A673 (cell line): ENCODE measurements around the gene RPS2. TPM values are rescaled to one million over a fixed set of nuclear protein-coding genes. Genes with fewer than 3 reads are reported as not detected.

Experiments
- BruUV-seq: library from RNA; stranded (reverse); fragments of 400-500 nt; replicated peaks from 2 replicates; lab custom pipeline; 2021; lab: Mats Ljungman, UMichigan
- CTCF ChIA-PET: fragments of 300-600 bp; sonication (Branson Sonifier 250); formaldehyde crosslinking; loops from one replicate; lab custom pipeline; 2022; ENCODE audit warnings: antibody characterized with exemption; lab: Charles Lee
- POLR2A ChIA-PET: fragments of 300-600 bp; sonication (Branson Sonifier 250); formaldehyde crosslinking; loops from one replicate; lab custom pipeline; 2022; ENCODE audit warnings: antibody characterized with exemption; ENCODE audit not compliant: low non-redundant PET; lab: Charles Lee
- DNase-seq: peaks from one replicate; pipeline ENCODE4 v3.0.0-alpha.2; 2015; ENCODE audit warnings: low spot score
- H3K27ac ChIP-seq: fragments of 200-600 bp; sonication (generic); 2 replicates; pipeline ENCODE4 v1.5.1; 2016; ENCODE audit warnings: mixed run types, low read depth, mild to moderate bottlenecking, mixed read lengths, antibody characterized with exemption, low read length; ENCODE audit not compliant: poor library complexity, severe bottlenecking
- H3K27me3 ChIP-seq: fragments of 200-600 bp; sonication (generic); replicated peaks from 2 replicates; pipeline ENCODE4 v1.6.1; 2017; ENCODE audit warnings: mixed run types, low read depth, mild to moderate bottlenecking, mixed read lengths, antibody characterized with exemption, low read length; ENCODE audit not compliant: insufficient read depth, poor library complexity
- H3K36me3 ChIP-seq: fragments of 200-600 bp; sonication (generic); 2 replicates; pipeline ENCODE4 v1.6.1; 2016; ENCODE audit warnings: mixed run types, mild to moderate bottlenecking, mixed read lengths, antibody characterized with exemption, low read length; ENCODE audit not compliant: insufficient read depth, poor library complexity, severe bottlenecking
- H3K4me1 ChIP-seq: fragments of 200-600 bp; sonication (generic); 2 replicates; pipeline ENCODE4 v1.6.1; 2017; ENCODE audit warnings: mixed run types, mild to moderate bottlenecking, mixed read lengths, antibody characterized with exemption, low read length; ENCODE audit not compliant: insufficient read depth, poor library complexity, severe bottlenecking
- H3K4me3 ChIP-seq: fragments of 200-600 bp; sonication (generic); 2 replicates; pipeline ENCODE4 v1.5.1; 2016; ENCODE audit warnings: low read depth, mixed run types, mild to moderate bottlenecking, mixed read lengths, low read length; ENCODE audit not compliant: poor library complexity, severe bottlenecking
- H3K9me3 ChIP-seq: fragments of 200-600 bp; sonication (generic); 2 replicates; pipeline ENCODE4 v1.6.1; 2016; ENCODE audit warnings: mixed run types, low read depth, mild to moderate bottlenecking, mixed read lengths, antibody characterized with exemption, low read length; ENCODE audit not compliant: poor library complexity, severe bottlenecking
- EZH2 ChIP-seq: fragments of 200-600 bp; sonication (generic); IDR thresholded peaks from 2 replicates; pipeline ENCODE4 v1.6.1; 2017; ENCODE audit warnings: borderline replicate concordance, low read depth, mild to moderate bottlenecking, mixed read lengths, antibody characterized with exemption, low read length; ENCODE audit not compliant: poor library complexity, severe bottlenecking
- intact Hi-C: fragments of 100-400 bp; cut with micrococcal nuclease; formaldehyde crosslinking; loops from one replicate; pipeline ENCODE4 v1.10.0; 2022; ENCODE audit not compliant: unreplicated experiment
- total RNA-seq: library from RNA; stranded (reverse); gene quantifications from 2 replicates; pipeline ENCODE4 v1.2.3, GENCODE V29; 2021
- TF ChIP-seq, protein P1 (sequence below): fragments of 300-800, 200-600 bp; sonication (generic); conservative IDR thresholded peaks from 2 replicates; pipeline ENCODE4 v1.5.1; 2017; ENCODE audit warnings: low read depth, mild to moderate bottlenecking, antibody characterized with exemption, low read length, moderate library complexity, mixed read lengths

RPS2 gene
- total RNA-seq, 1 experiment from 2014 or later: 3,326 TPM

DNA sequence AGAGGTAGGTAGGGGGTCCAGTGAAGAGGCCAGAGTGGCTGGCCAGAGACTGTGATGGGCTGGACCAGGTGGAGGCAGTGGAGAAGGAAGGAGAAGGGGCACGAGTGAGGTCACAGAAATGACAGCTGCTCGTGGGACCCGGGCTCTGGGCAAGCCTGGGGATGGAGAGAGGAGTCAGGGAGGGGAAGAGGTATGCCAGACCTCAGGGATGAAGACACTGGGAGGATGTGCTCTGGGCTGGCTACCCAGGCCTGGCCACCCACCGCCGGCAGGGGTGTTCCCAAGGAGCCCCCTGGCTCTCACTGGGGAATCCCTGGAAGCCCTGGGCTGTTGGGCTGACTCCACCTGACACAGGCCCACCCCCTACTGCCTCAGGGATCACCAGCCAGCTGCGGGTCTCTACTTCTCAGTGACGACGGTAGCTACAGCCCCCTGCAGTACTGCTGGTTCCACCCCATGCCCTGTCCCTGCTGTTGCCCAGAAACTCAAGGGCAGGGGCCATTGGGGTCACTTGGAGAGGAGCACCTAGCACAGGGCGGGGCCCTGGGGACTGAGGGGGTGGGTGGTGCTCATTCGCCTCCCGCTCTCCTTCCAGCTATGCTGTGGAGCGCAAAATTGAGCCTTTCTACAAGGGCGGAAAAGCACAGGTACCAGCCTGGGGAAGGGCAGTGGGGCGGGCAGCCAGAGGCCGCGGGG is 9.0 kb upstream of the RPS2 start:
- no peak for DNase-seq
- ChIA-PET CTCF (no interaction called here), POLR2A (no interaction called here)
- Histone ChIP-seq H3K4me1 (peaks cover 5% of the 10 kb centered on the region), H3K36me3 (peaks cover 27% of the 10 kb centered on the region), H3K27me3 (no peaks in the 10 kb centered on the region), H3K4me3 (peak overlapping the region; percentile 100), H3K27ac (no peak overlapping the region), H3K9me3 (no peaks in the 10 kb centered on the region)
- TF ChIP-seq, protein P1, sequence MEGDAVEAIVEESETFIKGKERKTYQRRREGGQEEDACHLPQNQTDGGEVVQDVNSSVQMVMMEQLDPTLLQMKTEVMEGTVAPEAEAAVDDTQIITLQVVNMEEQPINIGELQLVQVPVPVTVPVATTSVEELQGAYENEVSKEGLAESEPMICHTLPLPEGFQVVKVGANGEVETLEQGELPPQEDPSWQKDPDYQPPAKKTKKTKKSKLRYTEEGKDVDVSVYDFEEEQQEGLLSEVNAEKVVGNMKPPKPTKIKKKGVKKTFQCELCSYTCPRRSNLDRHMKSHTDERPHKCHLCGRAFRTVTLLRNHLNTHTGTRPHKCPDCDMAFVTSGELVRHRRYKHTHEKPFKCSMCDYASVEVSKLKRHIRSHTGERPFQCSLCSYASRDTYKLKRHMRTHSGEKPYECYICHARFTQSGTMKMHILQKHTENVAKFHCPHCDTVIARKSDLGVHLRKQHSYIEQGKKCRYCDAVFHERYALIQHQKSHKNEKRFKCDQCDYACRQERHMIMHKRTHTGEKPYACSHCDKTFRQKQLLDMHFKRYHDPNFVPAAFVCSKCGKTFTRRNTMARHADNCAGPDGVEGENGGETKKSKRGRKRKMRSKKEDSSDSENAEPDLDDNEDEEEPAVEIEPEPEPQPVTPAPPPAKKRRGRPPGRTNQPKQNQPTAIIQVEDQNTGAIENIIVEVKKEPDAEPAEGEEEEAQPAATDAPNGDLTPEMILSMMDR: no peak
- TF ChIP-seq EZH2: no peak
- no TSS peak for BruUV-seq
- intact Hi-C loops: no loop called here

DNA sequence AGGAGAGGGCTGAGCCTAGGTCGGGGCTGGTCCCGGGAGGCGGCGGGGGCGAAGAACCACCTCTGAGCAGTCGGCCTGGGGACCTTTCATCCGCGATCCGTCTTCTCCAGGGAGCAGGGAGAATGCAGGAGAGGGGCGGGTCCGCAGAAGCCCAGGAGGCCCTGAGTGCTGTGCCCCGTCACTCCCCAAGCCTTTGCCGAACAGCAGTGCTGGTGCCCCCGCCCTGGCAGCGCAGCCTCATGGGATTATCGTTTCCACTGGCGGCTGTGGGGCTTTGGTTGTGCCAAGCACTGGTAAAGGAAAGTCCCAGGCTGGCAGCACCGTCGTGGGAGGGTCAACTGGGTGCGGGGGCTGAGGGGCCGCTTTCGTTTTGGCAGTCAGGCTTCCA is 7.9 kb upstream of the RPS2 start:
- no peaks in the 10 kb centered on the region for H3K9me3 ChIP-seq
- no peaks in the 10 kb centered on the region for H3K27me3 ChIP-seq
- peaks cover 5% of the 10 kb centered on the region for H3K4me1 ChIP-seq
- CTCF ChIA-PET: no interaction called here
- POLR2A ChIA-PET: no interaction called here
- TF ChIP-seq EZH2: no peak
- H3K27ac ChIP-seq: peak overlapping the region; percentile 94
- BruUV-seq: no TSS peak
- intact Hi-C loops: no loop called here
- no peak for DNase-seq
- peak overlapping the region; percentile 100 for H3K4me3 ChIP-seq
- H3K36me3 ChIP-seq: peaks cover 18% of the 10 kb centered on the region

DNA sequence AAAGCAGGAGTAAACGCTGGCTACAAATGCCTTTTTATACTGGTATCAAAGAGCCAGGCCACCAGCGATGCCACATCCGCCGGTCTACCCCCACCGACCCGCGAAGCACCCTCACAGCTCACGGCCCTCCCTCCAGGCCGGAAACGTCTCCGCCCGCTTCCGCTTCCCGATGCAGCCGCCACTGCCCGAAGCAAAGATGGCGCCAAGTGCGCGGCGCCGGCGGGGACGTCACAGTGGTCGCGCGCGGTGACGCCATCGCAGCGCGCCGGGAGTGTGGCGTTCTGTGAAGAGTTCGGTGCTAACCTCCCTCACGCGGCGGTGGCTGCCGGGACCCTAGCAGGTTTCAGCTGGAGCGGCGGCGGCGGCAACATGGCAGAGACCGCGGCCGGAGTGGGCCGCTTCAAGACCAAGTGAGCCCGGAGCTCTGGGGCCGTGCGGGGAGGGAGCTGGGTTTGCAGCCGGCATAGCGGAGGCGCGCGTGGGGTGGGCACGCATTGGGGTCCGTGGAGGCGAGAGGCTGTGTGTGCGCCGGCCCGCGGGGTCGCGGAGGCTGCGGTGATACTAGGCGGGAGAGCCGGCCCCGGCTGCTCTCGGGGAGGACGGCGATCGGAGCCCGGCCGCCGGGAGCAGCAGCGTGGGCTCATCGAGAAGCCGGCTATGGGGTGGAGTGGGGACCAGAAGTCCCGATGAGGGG is 7.3 kb upstream of the RPS2 start, which contains the start of gene TBL3:
Gene TBL3, plus strand, starts transcription at position 258 of the 694 bp plus-strand sequence. Its CDS starts 112 bp downstream, at position 370.
- DNase-seq: peak; percentile 97
- H3K27ac ChIP-seq: peak within 1 kb of the TSS; percentile 94
- intact Hi-C loops: no loop called here
- peak within 1 kb of the TSS; percentile 100 for H3K4me3 ChIP-seq
- peaks cover 5% of the 10 kb centered on the region for H3K4me1 ChIP-seq
- no TSS peak for BruUV-seq
- no peaks in the 10 kb centered on the region for H3K9me3 ChIP-seq
- H3K27me3 ChIP-seq: no peaks in the 10 kb centered on the region
- peaks cover 13% of the 10 kb centered on the region for H3K36me3 ChIP-seq
- POLR2A ChIA-PET: no interaction called here
- TF ChIP-seq, protein P1: no peak
- no peak for TF ChIP-seq EZH2
- CTCF ChIA-PET: no interaction called here
